ENCODE data around the gene SLC18A2. TPM values are rescaled to one million over a fixed set of nuclear protein-coding genes. Genes with fewer than 3 reads are reported as not detected.

The SLC18A2 gene
- total RNA-seq, 1 donor from 2014 or later, result 0.88 TPM

DNA sequence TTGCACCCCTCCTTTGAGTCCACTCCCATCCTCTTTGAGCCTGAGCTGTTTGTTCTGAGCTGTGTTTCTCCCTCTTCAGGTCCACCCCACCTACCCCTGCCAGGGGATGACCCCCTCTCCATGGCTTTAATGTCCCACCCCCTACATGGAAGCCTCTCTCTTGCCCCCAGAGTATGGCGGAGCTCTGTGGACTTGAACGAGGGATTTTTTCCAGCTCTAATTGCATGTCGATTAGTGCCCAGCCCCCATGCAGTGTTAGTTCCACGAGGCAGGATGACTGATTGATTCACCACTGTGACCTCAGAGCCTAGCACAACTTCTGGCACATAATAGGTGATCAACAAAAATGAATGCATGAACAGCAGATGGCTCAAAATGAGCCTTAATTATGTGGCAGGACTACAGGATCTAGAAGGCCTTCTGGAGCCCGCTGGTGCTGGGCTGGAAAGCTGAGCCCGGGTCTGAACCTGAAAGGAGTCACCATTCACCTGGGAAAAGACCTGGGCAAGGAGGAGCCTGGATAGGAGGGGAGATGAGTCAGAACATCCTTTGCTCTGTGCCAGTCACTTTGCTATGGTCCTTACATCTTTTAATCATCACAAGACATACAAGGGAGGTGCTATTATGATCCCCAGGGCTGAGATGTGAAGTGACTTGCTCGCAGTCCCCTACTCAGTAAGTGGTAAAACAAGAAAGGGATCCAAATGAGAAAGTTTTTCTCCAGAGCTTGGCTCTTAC lies 17.1 kb upstream of the SLC18A2 start:
- Histone ChIP-seq H3K4me3 (no peak overlapping the region), H3K27ac (no peak overlapping the region), H3K9me3 (ENCODE audit: low read depth) (no peaks in the 10 kb centered on the region), H4K20me1 (ENCODE audit: low read depth) (no peaks in the 10 kb centered on the region), H3K4me1 (no peaks in the 10 kb centered on the region), H3K9ac (no peak overlapping the region), H3K36me3 (no peaks in the 10 kb centered on the region), H2AFZ (replicated peaks) (no peak overlapping the region), H3K4me2 (no peak overlapping the region), H3K27me3 (peaks cover under 1% of the 10 kb centered on the region), H3K79me2 (ENCODE audit: low read depth) (no peaks in the 10 kb centered on the region), H3F3A (ENCODE audit: low read depth) (no peaks in the 10 kb centered on the region)
- Mint-ChIP-seq H3K4me1 (peaks cover 48% of the 10 kb centered on the region), H3K4me3 (peak overlapping the region; percentile 30), H3K36me3 (peaks cover 2% of the 10 kb centered on the region), H3K27ac (no peak overlapping the region), H3K9me3 (peaks cover 6% of the 10 kb centered on the region), H3K27me3 (ENCODE audit: insufficient read depth, low read depth) (peaks cover 16% of the 10 kb centered on the region)
- no peak for DNase-seq (ENCODE audit: low spot score)
- no peak for TF ChIP-seq EZH2phosphoT487 (IDR thresholded peaks at IDR 0.05)
- TF ChIP-seq, protein P1, sequence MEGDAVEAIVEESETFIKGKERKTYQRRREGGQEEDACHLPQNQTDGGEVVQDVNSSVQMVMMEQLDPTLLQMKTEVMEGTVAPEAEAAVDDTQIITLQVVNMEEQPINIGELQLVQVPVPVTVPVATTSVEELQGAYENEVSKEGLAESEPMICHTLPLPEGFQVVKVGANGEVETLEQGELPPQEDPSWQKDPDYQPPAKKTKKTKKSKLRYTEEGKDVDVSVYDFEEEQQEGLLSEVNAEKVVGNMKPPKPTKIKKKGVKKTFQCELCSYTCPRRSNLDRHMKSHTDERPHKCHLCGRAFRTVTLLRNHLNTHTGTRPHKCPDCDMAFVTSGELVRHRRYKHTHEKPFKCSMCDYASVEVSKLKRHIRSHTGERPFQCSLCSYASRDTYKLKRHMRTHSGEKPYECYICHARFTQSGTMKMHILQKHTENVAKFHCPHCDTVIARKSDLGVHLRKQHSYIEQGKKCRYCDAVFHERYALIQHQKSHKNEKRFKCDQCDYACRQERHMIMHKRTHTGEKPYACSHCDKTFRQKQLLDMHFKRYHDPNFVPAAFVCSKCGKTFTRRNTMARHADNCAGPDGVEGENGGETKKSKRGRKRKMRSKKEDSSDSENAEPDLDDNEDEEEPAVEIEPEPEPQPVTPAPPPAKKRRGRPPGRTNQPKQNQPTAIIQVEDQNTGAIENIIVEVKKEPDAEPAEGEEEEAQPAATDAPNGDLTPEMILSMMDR (IDR thresholded peaks at IDR 0.05), result no peak
- no peak for TF ChIP-seq EZH2 (IDR thresholded peaks at IDR 0.05)

DNA sequence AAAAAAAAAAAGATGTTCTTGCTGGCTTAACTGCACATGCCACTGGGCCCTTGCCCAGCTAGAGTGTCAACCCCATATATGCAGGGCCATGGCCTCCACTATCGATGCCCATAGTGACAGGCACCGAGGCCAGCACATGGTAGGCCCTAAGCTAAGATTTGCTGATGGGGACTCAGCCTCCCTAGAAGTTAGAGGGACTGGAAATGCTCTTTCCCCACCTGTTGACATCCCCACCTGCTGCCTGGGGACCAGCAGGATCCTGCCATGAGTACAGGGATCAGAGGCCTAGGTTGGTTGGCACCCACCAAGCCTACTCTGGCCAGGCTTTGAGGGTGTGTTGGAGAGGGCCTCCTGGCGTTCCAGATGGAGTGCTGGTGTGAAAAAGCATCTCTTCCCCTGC lies 16.0 kb upstream of the SLC18A2 start:
- H3K27ac Mint-ChIP-seq, result no peak overlapping the region
- H3K27me3 Mint-ChIP-seq (ENCODE audit: insufficient read depth, low read depth), result peaks cover 14% of the 10 kb centered on the region
- H3K4me3 Mint-ChIP-seq, result no peak overlapping the region
- H3K4me1 Mint-ChIP-seq, result peaks cover 45% of the 10 kb centered on the region
- TF ChIP-seq EZH2 (IDR thresholded peaks at IDR 0.05) (no peak), EZH2phosphoT487 (IDR thresholded peaks at IDR 0.05) (no peak)
- TF ChIP-seq, protein P1 (IDR thresholded peaks at IDR 0.05), result no peak
- Histone ChIP-seq H4K20me1 (ENCODE audit: low read depth) (no peaks in the 10 kb centered on the region), H3F3A (ENCODE audit: low read depth) (no peaks in the 10 kb centered on the region), H3K27ac (no peak overlapping the region), H3K9me3 (ENCODE audit: low read depth) (no peaks in the 10 kb centered on the region), H3K36me3 (no peaks in the 10 kb centered on the region), H3K27me3 (no peaks in the 10 kb centered on the region), H3K4me2 (no peak overlapping the region), H3K4me1 (no peaks in the 10 kb centered on the region), H3K9ac (no peak overlapping the region), H3K79me2 (ENCODE audit: low read depth) (no peaks in the 10 kb centered on the region), H2AFZ (replicated peaks) (no peak overlapping the region), H3K4me3 (no peak overlapping the region)
- H3K9me3 Mint-ChIP-seq, result peaks cover 12% of the 10 kb centered on the region
- DNase-seq (ENCODE audit: low spot score), result no peak
- peaks cover 2% of the 10 kb centered on the region for H3K36me3 Mint-ChIP-seq

DNA sequence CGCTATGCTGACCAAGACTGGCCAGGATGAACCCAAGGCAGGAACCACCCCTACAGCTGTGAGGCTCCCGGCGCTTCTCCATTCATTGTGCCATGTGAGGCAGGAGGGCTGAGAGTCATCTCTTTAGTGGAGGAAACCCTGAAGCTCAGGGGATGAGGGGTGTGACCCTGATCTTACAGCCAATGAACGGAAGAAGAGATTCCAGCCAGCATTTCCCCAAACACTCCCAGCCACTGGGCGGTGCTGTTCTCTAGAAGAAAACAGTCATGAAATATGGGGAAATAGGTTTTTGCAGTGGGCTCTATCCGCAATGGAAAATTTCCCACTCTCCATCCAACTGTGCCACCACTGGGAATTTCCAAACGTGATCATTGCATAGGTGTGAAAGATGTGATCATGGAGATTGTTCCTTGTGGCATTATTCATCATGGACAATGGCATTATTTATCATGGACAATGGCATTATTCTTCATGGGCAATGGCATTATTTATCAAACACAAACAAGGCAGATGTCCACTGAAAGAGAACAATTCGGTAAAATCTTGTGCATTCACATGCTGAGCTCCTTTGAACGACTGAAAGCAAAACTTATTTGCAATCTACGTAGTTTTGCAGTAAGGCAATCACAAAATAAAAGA lies 14.0 kb upstream of the SLC18A2 start:
- no peak overlapping the region for H2AFZ ChIP-seq (replicated peaks)
- Mint-ChIP-seq H3K4me3 (no peak overlapping the region), H3K4me1 (peaks cover 29% of the 10 kb centered on the region), H3K36me3 (no peaks in the 10 kb centered on the region), H3K9me3 (peaks cover 17% of the 10 kb centered on the region), H3K27ac (no peak overlapping the region), H3K27me3 (ENCODE audit: insufficient read depth, low read depth) (peaks cover 16% of the 10 kb centered on the region)
- H3K4me3 ChIP-seq, result no peak overlapping the region
- no peak for TF ChIP-seq EZH2 (IDR thresholded peaks at IDR 0.05)
- TF ChIP-seq EZH2phosphoT487 (IDR thresholded peaks at IDR 0.05), result no peak
- TF ChIP-seq, protein P1 (IDR thresholded peaks at IDR 0.05), result peak; percentile 62
- no peaks in the 10 kb centered on the region for H3K36me3 ChIP-seq
- H3K4me1 ChIP-seq, result no peaks in the 10 kb centered on the region
- H3K9ac ChIP-seq, result no peak overlapping the region
- no peaks in the 10 kb centered on the region for H3K27me3 ChIP-seq
- H3F3A ChIP-seq (ENCODE audit: low read depth), result no peaks in the 10 kb centered on the region
- no peak overlapping the region for H3K4me2 ChIP-seq
- H3K9me3 ChIP-seq (ENCODE audit: low read depth), result no peaks in the 10 kb centered on the region
- H4K20me1 ChIP-seq (ENCODE audit: low read depth), result no peaks in the 10 kb centered on the region
- peak; percentile 53 for DNase-seq (ENCODE audit: low spot score)
- no peaks in the 10 kb centered on the region for H3K79me2 ChIP-seq (ENCODE audit: low read depth)
- H3K27ac ChIP-seq, result no peak overlapping the region
